IPS-NIHi7 (cell line): ENCODE data around the gene NEK10.
"Not testable (repeated sequence)": the region's sequence is repeated elsewhere in the genome, so short reads cannot be mapped to it uniquely, and the experiment has no call there.

Experiments used
- DNase-seq: peaks from one replicate; pipeline ENCODE4 v3.0.0; 2012; ENCODE audit warnings: mixed read lengths; ENCODE audit errors: extremely low spot score

The NEK10 gene

GRCh38 chr3:27352047-27352446 is 17.1 kb downstream of the NEK10 start:
- no peak for DNase-seq

DNA sequence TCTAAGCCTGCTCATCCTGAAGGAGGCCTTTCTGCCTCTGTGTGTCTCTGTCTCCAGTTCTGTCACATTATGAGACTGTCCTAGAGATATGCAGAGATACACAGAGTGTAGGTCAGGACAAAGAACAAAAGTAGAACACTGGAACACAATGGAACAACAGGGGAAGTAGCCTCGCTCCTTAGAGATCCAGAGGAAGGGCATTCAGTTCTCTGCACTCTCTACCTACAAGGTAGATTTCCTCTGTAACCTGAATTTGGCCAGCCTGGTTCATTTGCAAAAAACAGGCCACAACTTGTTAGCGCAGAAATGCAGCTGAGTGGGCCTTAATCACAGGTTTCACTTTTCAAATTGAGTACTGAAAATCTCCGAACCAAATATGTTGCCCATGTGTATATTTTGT is 19.4 kb downstream of the NEK10 start:
- no peak for DNase-seq

DNA sequence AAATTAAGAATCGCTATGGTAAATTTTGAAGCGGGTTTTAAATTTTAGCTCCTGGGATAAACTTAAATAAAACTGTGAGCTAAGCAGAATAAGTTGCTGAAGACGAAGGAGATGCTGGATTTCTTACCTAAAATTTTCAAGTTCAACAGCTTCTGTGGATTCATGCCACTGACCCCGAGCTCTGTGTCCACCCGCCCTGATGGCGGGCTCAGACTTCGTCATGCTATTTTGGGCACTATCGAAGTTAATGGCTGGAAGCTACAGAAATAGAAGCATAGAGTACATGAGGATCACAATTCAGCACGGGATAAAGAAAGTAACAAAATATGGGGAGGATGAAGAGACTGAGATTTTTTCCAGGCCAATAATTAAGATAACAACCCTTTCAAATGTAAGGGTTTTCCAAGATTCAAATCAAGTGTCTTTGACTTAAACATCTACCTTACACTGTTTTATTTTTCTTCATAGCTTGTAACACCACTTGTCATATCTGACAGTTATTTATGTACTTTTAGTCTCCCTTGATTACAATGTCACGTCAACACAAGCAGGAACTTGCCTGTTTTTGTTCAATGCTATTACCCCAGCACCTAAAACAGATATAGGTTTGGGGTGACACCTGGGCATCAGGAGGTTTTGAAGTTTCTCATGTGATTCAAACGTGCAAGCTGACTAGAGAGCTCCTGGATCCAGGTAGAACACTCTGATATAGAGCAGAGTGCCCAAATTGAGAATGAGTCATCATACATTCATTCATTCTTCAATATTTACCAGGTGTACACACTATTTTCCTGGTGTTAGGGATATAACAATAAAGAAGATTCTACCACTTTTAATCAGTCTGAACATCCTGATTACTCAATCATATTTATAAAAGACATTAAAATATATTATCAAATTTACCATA is 23.0 kb downstream of the NEK10 start:
- DNase-seq = no peak

DNA sequence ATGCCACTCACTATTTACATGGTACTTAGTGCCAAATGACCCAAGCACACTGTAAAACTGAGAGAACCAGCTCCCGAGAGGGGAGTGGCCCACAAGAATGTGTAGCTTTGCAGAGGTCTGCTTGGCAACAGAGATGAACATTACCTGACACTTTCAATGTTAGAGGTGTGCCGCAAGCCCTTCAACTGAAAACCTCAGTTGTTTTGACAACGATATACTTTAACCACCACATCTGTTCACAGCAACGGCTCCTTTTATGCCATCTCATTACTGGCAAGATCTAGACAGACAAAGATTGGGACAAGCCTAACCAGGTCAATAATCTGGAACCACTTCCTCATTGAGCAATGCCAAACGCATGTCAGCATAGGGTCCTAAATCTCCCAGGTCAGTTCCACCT is 23.7 kb downstream of the NEK10 start:
- no peak for DNase-seq

DNA sequence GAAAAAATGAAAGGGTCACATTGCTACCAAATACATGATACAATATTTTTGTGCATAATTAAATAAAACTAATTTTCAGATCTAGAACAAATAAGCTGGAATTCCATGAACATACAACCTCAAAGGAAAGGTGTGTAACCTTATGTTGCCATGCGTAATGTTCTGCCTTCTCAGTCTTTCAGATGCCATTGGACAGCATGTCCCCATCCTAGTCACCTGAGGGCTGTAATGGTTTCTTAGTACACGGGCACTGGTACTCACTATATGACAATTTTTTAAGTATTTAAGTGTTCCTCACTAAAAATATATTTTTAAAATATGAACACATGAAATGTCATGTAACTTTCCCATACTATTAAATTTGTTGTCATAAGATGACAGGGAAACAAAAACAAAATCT is 24.1 kb downstream of the NEK10 start:
- no peak for DNase-seq

GRCh38 chr3:27344192-27344591 is 25.0 kb downstream of the NEK10 start:
- DNase-seq = no peak

GRCh38 chr3:27342267-27342666 is 26.9 kb downstream of the NEK10 start:
- no peak for DNase-seq

DNA sequence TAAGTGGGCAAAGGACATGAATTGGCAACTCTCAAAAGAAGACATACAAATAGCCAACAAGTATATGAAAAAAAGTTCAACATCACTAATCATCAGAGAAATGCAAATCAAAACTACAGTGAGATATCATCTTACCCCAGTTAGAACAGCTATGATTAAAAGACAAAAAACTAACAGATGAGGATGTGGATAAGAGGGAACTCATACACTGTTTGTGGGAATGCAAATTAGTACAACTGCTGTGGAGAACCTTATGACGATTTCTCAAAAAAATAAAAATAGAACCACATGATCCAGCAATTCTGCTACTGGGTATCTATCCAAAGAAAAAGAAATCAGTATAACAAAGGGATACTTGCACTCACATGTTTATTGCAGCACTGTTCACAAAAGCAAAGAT is 28.6 kb downstream of the NEK10 start:
- DNase-seq = no peak

GRCh38 chr3:27335571-27335970 is 33.6 kb downstream of the NEK10 start:
- no peak for DNase-seq

GRCh38 chr3:27333843-27334242 is 35.3 kb downstream of the NEK10 start:
- DNase-seq = no peak

DNA sequence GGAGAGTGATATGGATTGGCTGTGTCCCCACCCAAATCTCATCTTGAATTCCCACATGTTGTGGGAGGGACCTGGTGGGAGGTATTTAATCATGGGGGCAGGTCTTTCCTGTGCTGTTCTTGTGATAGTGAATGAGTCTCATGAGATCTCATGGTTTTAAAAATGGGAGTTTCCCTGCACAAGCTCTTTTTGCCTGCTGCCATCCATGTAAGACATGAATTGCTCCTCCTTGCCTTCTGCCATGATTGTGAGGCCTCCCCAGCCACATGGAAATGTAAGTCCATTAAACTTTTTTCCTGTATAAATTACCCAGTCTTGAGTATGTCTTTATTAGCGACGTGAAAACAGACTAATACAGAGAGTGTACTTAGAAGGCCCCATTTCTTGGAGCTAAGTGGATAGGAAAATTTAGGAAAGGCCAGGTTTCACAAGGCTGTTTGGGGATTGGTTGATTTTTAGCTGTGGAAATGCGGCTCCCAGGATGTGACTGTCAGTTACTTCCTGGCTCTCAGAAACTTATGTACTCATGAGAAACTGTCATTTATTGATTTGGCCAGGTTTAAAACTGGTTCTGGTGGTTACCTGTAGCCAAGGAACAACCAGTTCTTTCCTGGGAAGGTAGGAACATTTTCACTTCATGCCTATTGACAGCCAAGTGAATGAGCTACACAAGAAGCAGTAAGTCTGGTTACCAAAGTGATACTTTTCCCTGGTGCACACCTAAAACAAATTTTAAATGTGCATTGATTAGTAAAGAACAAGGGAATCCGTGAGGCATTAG is 40.0 kb downstream of the NEK10 start:
- not testable (repeated sequence) for DNase-seq

- no peak for DNase-seq
These were observed 42.3 kb downstream of the NEK10 start for GRCh38 chr3:27326629-27327545.

DNA sequence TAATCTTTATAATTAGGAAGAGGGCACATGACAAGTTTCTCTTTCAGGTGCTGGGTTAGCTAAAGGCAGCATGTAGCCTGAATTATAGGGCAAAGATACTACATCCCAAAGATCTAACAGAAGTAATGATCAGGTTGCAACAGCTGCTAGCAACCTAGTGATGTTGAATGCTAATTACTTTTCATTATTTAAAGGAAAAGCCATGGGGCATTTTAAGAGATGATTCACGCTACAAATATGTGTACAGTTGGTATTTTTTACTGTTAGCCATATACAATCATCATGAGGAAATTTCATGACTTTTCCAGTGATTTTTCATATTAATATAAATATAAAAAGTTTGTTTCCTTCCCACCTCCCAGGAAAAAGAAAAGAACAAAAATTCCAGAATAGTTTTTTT is 43.0 kb downstream of the NEK10 start:
- no peak for DNase-seq

- DNase-seq = peak; percentile 21
These were observed 43.8 kb downstream of the NEK10 start for GRCh38 chr3:27325419-27325818.

DNA sequence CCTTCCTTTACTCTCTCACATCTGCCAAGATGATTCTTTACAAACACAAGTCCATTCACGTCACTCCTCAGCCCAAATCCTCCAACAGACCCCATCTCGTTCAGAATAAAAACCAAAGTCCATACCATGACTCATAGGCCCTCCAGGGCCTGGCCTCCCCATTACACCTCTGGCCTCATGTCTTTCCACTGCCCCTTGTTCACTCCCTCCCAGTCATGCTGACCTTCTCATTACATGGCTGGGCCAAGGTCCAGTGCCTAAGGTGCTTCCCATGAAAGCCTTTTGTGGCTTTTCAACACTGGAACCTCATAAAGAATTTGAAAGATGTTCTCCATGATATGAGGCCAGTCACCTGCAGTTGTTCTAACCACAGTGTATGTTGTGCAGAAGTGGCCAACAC is 44.5 kb downstream of the NEK10 start:
- no peak for DNase-seq

- no peak for DNase-seq
These were observed 46.1 kb downstream of the NEK10 start for GRCh38 chr3:27323087-27323570.

GRCh38 chr3:27322634-27323033 is 46.5 kb downstream of the NEK10 start:
- no peak for DNase-seq

DNA sequence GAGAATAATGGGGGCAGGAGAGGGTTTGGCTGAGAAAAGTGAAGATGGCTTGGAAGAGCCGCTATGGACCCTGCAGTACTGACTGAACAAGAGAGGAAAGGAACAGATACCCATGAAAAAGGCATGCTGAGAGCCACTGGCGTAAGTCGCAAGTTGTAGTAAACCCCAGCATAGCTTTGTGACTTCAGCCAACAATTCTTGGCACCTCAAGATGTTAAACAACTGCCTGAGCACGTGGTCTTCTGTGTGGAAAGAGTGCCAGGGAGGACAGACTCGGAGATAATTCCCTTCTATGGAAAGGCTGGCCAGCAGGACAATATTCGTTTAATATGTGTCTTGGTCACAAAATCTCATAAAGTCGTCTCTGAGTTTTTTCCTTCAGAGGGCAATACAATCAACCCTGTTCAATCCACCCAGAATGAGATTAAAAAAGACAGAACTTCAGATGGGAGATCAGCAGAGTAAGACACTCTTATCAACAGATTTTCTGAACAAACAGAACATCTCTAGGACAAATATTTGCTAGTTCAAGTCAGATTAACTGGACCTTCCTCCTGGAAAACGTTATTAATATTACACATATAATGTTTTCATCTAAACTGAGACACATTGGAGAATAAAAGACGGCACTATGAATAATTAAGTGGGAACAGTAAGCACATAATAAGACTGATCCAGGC is 49.2 kb downstream of the NEK10 start:
- no peak for DNase-seq

- no peak for DNase-seq
These were observed 49.9 kb downstream of the NEK10 start for GRCh38 chr3:27319304-27319703.

DNA sequence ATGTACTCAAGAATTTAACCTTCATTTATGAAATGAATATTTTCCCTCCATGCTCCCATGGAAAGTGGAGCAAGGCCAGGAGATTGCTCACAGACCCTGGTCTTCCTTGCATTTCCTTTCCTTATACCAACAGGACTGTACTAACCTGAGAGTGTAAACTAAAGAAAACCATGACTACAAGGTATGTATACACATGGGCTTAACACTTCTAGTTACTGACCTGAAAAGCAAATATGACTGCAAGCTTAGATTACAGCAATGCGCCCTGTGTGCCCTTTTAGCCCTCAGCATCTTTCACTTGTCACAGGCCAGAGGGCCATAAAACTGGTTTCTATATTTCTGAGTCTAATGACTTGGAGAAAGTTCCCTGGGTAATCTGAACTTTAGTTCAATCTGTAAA is 52.1 kb downstream of the NEK10 start:
- no peak for DNase-seq

DNA sequence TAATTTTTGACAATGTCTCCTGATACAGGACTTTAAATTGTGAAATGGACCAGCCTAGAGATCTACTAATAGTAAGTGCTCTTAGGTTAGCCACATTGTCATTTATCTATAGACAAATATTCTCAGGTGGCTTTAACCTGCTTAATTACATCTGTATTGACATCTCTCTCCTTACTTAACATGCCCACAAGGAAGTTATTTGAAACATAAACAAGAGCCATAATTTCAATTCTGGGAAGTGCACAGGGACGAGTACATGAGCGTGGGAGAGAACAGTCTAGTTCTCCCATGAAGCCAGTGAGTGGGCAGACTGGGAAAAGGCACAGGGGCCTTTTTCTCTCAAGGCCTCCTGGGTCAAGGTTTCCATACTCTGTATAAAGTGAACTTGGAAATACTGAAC is 54.2 kb downstream of the NEK10 start:
- DNase-seq = no peak
